PC-9 (cell line): ENCODE measurements around the gene SUN3. TPM values are rescaled to one million over a fixed set of nuclear protein-coding genes. Genes with fewer than 3 reads are reported as not detected.
A peak's percentile ranks its signal among the peaks of the same experiment; 100 is the strongest.

ENCODE experiments used
- BruUV-seq: library from RNA; stranded (reverse); fragments of 400-500 nt; replicated peaks from 2 replicates; lab custom pipeline; 2021; lab: Mats Ljungman, UMichigan
- CTCF ChIA-PET: fragments of 300-600 bp; sonication (Branson Sonifier 250); formaldehyde crosslinking; loops from one replicate; lab custom pipeline; 2022; ENCODE audit warnings: antibody characterized with exemption; lab: Charles Lee
- POLR2A ChIA-PET: fragments of 300-600 bp; sonication (Branson Sonifier 250); formaldehyde crosslinking; loops from one replicate; lab custom pipeline; 2022; ENCODE audit warnings: antibody characterized with exemption; ENCODE audit not compliant: unreplicated experiment; lab: Charles Lee
- DNase-seq, 2 experiments: peaks; one replicate each; pipeline versions ENCODE4 v3.0.0 to v3.0.0-alpha.2; 2015 to 2022; ENCODE audit warnings: mixed read lengths in 1 of 2
- H2AFZ ChIP-seq: fragments of 200-600 bp; sonication (generic); 2 replicates; pipeline ENCODE4 v1.8.1; 2017; ENCODE audit warnings: antibody characterized with exemption
- H3F3A ChIP-seq: fragments of 200-600 bp; sonication (generic); 2 replicates; pipeline ENCODE4 v1.8.1; 2017; ENCODE audit warnings: antibody characterized with exemption, mild to moderate bottlenecking, low read depth; ENCODE audit not compliant: insufficient read depth
- H3K27ac ChIP-seq: fragments of 200-600 bp; sonication (generic); 2 replicates; pipeline ENCODE4 v1.6.1; 2016; ENCODE audit warnings: mixed run types
- H3K27me3 ChIP-seq: fragments of 200-600 bp; sonication (generic); 2 replicates; pipeline ENCODE4 v1.6.1; 2016; ENCODE audit warnings: low read depth, mixed run types; ENCODE audit not compliant: insufficient read depth
- H3K36me3 ChIP-seq: fragments of 200-600 bp; sonication (generic); 2 replicates; pipeline ENCODE4 v1.6.1; 2016; ENCODE audit warnings: low read depth, mixed run types
- H3K4me1 ChIP-seq: fragments of 200-600 bp; sonication (generic); replicated peaks from 2 replicates; pipeline ENCODE4 v1.6.1; 2016; ENCODE audit warnings: mixed run types; ENCODE audit not compliant: insufficient read depth
- H3K4me2 ChIP-seq: fragments of 200-600 bp; sonication (generic); 2 replicates; pipeline ENCODE4 v1.6.1; 2017; ENCODE audit warnings: mixed run types
- H3K4me3 ChIP-seq: fragments of 200-600 bp; sonication (generic); 2 replicates; pipeline ENCODE4 v1.6.1; 2016; ENCODE audit warnings: mixed run types
- H3K79me2 ChIP-seq: fragments of 200-600 bp; sonication (generic); 2 replicates; pipeline ENCODE4 v1.6.1; 2017; ENCODE audit warnings: low read depth, mixed run types
- H3K9me2 ChIP-seq: fragments of 200-600 bp; sonication (generic); 2 replicates; pipeline ENCODE4 v1.8.1; 2017; ENCODE audit warnings: mild to moderate bottlenecking; ENCODE audit not compliant: insufficient read depth
- H3K9me3 ChIP-seq: fragments of 200-600 bp; sonication (generic); 2 replicates; pipeline ENCODE4 v1.8.1; 2016; ENCODE audit warnings: low read depth; ENCODE audit not compliant: insufficient read depth
- H4K20me1 ChIP-seq: fragments of 200-600 bp; sonication (generic); 2 replicates; pipeline ENCODE4 v1.8.1; 2017; ENCODE audit not compliant: insufficient read depth
- CTCF ChIP-seq: fragments of 200-600 bp; sonication (generic); conservative IDR thresholded peaks from 2 replicates; pipeline ENCODE4 v1.6.1; 2017; ENCODE audit warnings: mixed run types, antibody characterized with exemption, mild to moderate bottlenecking, moderate library complexity
- EZH2 ChIP-seq: fragments of 200-600 bp; sonication (generic); IDR thresholded peaks from 2 replicates; pipeline ENCODE4 v1.8.0; 2017; ENCODE audit warnings: antibody characterized with exemption, low read depth
- intact Hi-C: fragments of 100-400 bp; cut with micrococcal nuclease; formaldehyde crosslinking; loops from one replicate; pipeline ENCODE4 v1.10.0; 2022; ENCODE audit not compliant: unreplicated experiment
- total RNA-seq: library from RNA; stranded (reverse); gene quantifications from 2 replicates; pipeline ENCODE4 v1.2.3, GENCODE V29; 2021

SUN3 gene
- total RNA-seq, 1 experiment from 2014 or later, result 0.24 TPM

- Histone ChIP-seq H3K9me3 (no peaks in the 10 kb centered on the region), H3K36me3 (0 out of 2 replicates have a peak, but pooled peaks cover 13% of the 10 kb centered on the region), H3K79me2 (no peaks in the 10 kb centered on the region), H3K27me3 (no peaks in the 10 kb centered on the region), H3F3A (peaks cover 26% of the 10 kb centered on the region), H3K27ac (no peak overlapping the region), H4K20me1 (no peaks in the 10 kb centered on the region), H3K4me1 (peaks cover 26% of the 10 kb centered on the region), H3K9me2 (no peaks in the 10 kb centered on the region), H3K4me3 (no peak overlapping the region), H2AFZ (no peak overlapping the region), H3K4me2 (no peak overlapping the region)
- BruUV-seq, result no TSS peak
- ChIA-PET POLR2A (no interaction called here), CTCF (no interaction called here)
- no peak for DNase-seq
- intact Hi-C loops, result no loop called here
- TF ChIP-seq EZH2 (no peak), CTCF (no peak)
Observed at GRCh38 chr7:47954231-47954911, 74.5 kb downstream of the SUN3 start.

GRCh38 chr7:47953822-47954221 is 75.1 kb downstream of the SUN3 start:
- DNase-seq, result no peak
- no peaks in the 10 kb centered on the region for H3K9me2 ChIP-seq
- intact Hi-C loops, result no loop called here
- no peak overlapping the region for H2AFZ ChIP-seq
- H3K4me3 ChIP-seq, result no peak overlapping the region
- no peak overlapping the region for H3K27ac ChIP-seq
- no TSS peak for BruUV-seq
- H3K27me3 ChIP-seq, result no peaks in the 10 kb centered on the region
- no peaks in the 10 kb centered on the region for H3K9me3 ChIP-seq
- 0 out of 2 replicates have a peak, but pooled peaks cover 13% of the 10 kb centered on the region for H3K36me3 ChIP-seq
- TF ChIP-seq CTCF, result no peak
- TF ChIP-seq EZH2, result no peak
- CTCF ChIA-PET, result no interaction called here
- H3K4me2 ChIP-seq, result no peak overlapping the region
- no peaks in the 10 kb centered on the region for H3K79me2 ChIP-seq
- peaks cover 26% of the 10 kb centered on the region for H3K4me1 ChIP-seq
- H4K20me1 ChIP-seq, result no peaks in the 10 kb centered on the region
- peaks cover 26% of the 10 kb centered on the region for H3F3A ChIP-seq
- POLR2A ChIA-PET, result no interaction called here

GRCh38 chr7:47952224-47952623 is 76.7 kb downstream of the SUN3 start:
- H3K79me2 ChIP-seq, result no peaks in the 10 kb centered on the region
- H3K9me3 ChIP-seq, result no peaks in the 10 kb centered on the region
- intact Hi-C loops, result no loop called here
- TSS peak; percentile 9 for BruUV-seq
- H3K27me3 ChIP-seq, result no peaks in the 10 kb centered on the region
- POLR2A ChIA-PET, result interaction anchor here (0.6 kb wide), 1 partner anchor 87 kb away, joined by 3 read pairs; no protein-coding TSS in a partner anchor
- no peak overlapping the region for H3K27ac ChIP-seq
- 0 out of 2 replicates have a peak, but pooled peaks cover 8% of the 10 kb centered on the region for H3K36me3 ChIP-seq
- no peak for TF ChIP-seq EZH2
- TF ChIP-seq CTCF, result no peak
- H3K4me1 ChIP-seq, result peaks cover 26% of the 10 kb centered on the region
- peaks cover 26% of the 10 kb centered on the region for H3F3A ChIP-seq
- DNase-seq, result no peak
- 0 out of 2 replicates have a peak overlapping the region, but pooled peaks have one; percentile 39 for H3K4me2 ChIP-seq
- H2AFZ ChIP-seq, result no peak overlapping the region
- no peaks in the 10 kb centered on the region for H3K9me2 ChIP-seq
- no peak overlapping the region for H3K4me3 ChIP-seq
- H4K20me1 ChIP-seq, result no peaks in the 10 kb centered on the region
- CTCF ChIA-PET, result interaction anchor here (0.6 kb wide), 1 partner anchor 48 kb away, joined by 3 read pairs; no protein-coding TSS in a partner anchor
